Fibroblast of lung (primary cell): ENCODE results near the gene DEFB114.

Experiments
- CTCF ChIP-seq, 2 donors: IDR thresholded peaks in 1 of 2; conservative IDR thresholded peaks in 1 of 2; 1 replicate in 1 of 2; 2 replicates in 1 of 2; pipeline ENCODE4 v1.5.1; 2011 to 2012; ENCODE audit warnings: low read length in 2 of 2, control low read depth in 1 of 2, inconsistent platforms in 1 of 2, low read depth in 1 of 2, mild to moderate bottlenecking in 1 of 2
- EZH2 ChIP-seq: IDR thresholded peaks from 2 replicates; pipeline ENCODE4 v1.5.1; 2012; ENCODE audit warnings: low read length, control low read depth, mild to moderate bottlenecking; ENCODE audit errors: missing control alignments

- no peak for TF ChIP-seq CTCF (conservative IDR thresholded peaks at IDR 0.05 in 1 of 2, IDR thresholded peaks at IDR 0.05 in 1 of 2; ENCODE audit: low read depth in 1 of 2, low read length in 2 of 2)
- TF ChIP-seq EZH2 = no peak
Observed at GRCh38 chr6:50003139-50003538, 39.2 kb upstream of the DEFB114 start.
